Loucy (cell line): ENCODE data around the gene ANGPT4.

Experiments used
- CTCF ChIP-seq: fragments of 200-600 bp; sonication (generic); conservative IDR thresholded peaks from 2 replicates; pipeline ENCODE4 v1.5.1; 2014; ENCODE audit warnings: mild to moderate bottlenecking, antibody characterized with exemption, low read length
- EZH2phosphoT487 ChIP-seq: fragments of 200-600 bp; IDR thresholded peaks from 2 replicates; pipeline ENCODE4 v1.6.1; 2018; ENCODE audit warnings: antibody characterized with exemption, mild to moderate bottlenecking, moderate library complexity, borderline replicate concordance

GRCh38 chr20:925516-925915, 9.4 kb upstream of the ANGPT4 start:
- no peak for TF ChIP-seq CTCF
- no peak for TF ChIP-seq EZH2phosphoT487
